ENCODE measurements around the gene AIF1.

AIF1 gene

DNA sequence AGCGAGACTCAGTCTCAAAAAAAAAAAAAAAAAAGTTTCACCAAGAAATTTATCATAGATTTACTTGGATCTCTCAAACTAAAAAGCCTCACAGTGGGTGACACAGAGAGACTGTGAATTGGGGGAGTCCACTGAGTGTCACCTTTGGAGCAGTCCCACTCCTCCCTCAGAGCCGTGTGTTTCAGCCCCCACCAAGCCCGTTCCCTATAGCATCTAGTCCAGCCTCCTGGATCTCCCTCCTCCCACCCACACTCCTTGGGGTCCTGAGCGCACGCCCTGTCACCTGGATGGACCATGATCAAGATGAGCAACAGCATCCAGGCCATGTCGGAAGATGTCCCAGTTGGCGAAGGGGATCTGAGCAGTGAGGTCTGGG lies 22.6 kb upstream of the AIF1 start:
- Histone ChIP-seq H3K27ac (ENCODE audit: low read depth, low read length) (no peak overlapping the region), H3K4me2 (ENCODE audit: low read length) (no peak overlapping the region), H3K9me2 (replicated peaks; ENCODE audit: control insufficient read depth, low read length) (no peaks in the 10 kb centered on the region), H3K79me2 (ENCODE audit: control insufficient read depth, low read length) (no peaks in the 10 kb centered on the region), H3K4me1 (ENCODE audit: control insufficient read depth, low read length) (peaks cover 19% of the 10 kb centered on the region), H3K27me3 (ENCODE audit: control insufficient read depth, low read length) (0 out of 2 replicates have a peak, but pooled peaks cover 2% of the 10 kb centered on the region), H3K4me3 (ENCODE audit: low read length) (no peak overlapping the region), H3F3A (ENCODE audit: control insufficient read depth, insufficient read depth) (peaks cover 6% of the 10 kb centered on the region; the same call in 1 of the 2 replicates), H3K9me3 (ENCODE audit: control insufficient read depth, insufficient read depth, low read length) (no peaks in the 10 kb centered on the region), H4K20me1 (ENCODE audit: control insufficient read depth, insufficient read depth, low read depth, low read length) (no peaks in the 10 kb centered on the region), H3K36me3 (ENCODE audit: control insufficient read depth, low read length) (no peaks in the 10 kb centered on the region)
- TF ChIP-seq, protein P1, sequence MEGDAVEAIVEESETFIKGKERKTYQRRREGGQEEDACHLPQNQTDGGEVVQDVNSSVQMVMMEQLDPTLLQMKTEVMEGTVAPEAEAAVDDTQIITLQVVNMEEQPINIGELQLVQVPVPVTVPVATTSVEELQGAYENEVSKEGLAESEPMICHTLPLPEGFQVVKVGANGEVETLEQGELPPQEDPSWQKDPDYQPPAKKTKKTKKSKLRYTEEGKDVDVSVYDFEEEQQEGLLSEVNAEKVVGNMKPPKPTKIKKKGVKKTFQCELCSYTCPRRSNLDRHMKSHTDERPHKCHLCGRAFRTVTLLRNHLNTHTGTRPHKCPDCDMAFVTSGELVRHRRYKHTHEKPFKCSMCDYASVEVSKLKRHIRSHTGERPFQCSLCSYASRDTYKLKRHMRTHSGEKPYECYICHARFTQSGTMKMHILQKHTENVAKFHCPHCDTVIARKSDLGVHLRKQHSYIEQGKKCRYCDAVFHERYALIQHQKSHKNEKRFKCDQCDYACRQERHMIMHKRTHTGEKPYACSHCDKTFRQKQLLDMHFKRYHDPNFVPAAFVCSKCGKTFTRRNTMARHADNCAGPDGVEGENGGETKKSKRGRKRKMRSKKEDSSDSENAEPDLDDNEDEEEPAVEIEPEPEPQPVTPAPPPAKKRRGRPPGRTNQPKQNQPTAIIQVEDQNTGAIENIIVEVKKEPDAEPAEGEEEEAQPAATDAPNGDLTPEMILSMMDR (IDR thresholded peaks at IDR 0.05; ENCODE audit: low read depth, low read length, poor library complexity, severe bottlenecking), result no peak
- no peak for TF ChIP-seq EZH2phosphoT487 (IDR thresholded peaks at IDR 0.05; ENCODE audit: borderline replicate concordance, low read length)

DNA sequence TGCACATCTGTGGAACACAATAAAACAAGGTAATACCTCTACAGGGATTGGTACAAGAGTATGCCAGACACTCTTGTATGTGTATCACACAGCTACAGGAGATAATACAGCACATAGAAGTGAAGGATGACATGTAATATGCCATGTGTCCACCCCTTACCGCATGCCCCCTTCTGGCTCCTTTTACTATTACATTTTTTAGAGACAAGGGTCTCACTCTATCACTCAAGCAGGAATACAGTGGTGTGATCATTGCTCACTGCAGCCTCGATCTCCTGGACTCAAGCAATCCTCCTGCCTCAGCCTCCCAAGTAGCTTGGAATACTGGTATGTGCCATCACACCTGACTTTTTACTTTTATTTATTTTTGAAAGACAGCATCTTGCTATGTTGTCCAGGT lies 18.0 kb upstream of the AIF1 start:
- Histone ChIP-seq H3K9me3 (ENCODE audit: control insufficient read depth, insufficient read depth, low read length) (no peaks in the 10 kb centered on the region), H3K4me3 (ENCODE audit: low read length) (no peak overlapping the region), H3K9me2 (replicated peaks; ENCODE audit: control insufficient read depth, low read length) (no peaks in the 10 kb centered on the region), H3K27ac (ENCODE audit: low read depth, low read length) (no peak overlapping the region), H3K4me2 (ENCODE audit: low read length) (no peak overlapping the region), H3K79me2 (ENCODE audit: control insufficient read depth, low read length) (no peaks in the 10 kb centered on the region), H3F3A (ENCODE audit: control insufficient read depth, insufficient read depth) (peaks cover 3% of the 10 kb centered on the region; the same call in 1 of the 2 replicates), H3K27me3 (ENCODE audit: control insufficient read depth, low read length) (no peaks in the 10 kb centered on the region), H4K20me1 (ENCODE audit: control insufficient read depth, insufficient read depth, low read depth, low read length) (no peaks in the 10 kb centered on the region), H3K36me3 (ENCODE audit: control insufficient read depth, low read length) (no peaks in the 10 kb centered on the region), H3K4me1 (ENCODE audit: control insufficient read depth, low read length) (peaks cover 22% of the 10 kb centered on the region)
- TF ChIP-seq, protein P1 (IDR thresholded peaks at IDR 0.05; ENCODE audit: low read depth, low read length, poor library complexity, severe bottlenecking), result peak; percentile 57
- TF ChIP-seq EZH2phosphoT487 (IDR thresholded peaks at IDR 0.05; ENCODE audit: borderline replicate concordance, low read length), result no peak

DNA sequence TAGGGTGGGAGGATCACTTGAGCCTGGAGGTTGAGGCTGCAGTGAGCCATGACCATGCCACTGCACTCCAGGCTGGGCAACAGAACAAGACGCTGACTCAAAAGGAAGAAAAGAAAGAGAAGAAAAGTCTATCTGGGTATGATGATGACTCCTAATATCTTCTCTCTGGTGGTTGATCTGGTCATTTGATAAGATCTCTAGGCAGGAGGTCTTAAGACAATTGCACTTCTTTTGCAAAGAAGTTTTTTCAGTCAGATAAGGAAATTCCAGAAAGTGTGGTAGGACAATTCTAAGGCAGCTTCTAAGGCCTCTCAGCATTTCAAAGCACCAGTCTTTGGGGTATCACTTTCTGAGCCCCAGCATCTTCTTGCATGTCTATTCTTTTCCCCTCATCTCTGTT lies 7.7 kb upstream of the AIF1 start:
- Histone ChIP-seq H3K9me3 (ENCODE audit: control insufficient read depth, insufficient read depth, low read length) (no peaks in the 10 kb centered on the region), H3K36me3 (ENCODE audit: control insufficient read depth, low read length) (no peaks in the 10 kb centered on the region), H3F3A (ENCODE audit: control insufficient read depth, insufficient read depth) (no peaks in the 10 kb centered on the region; the same call in 1 of the 2 replicates), H3K79me2 (ENCODE audit: control insufficient read depth, low read length) (no peaks in the 10 kb centered on the region), H3K27ac (ENCODE audit: low read depth, low read length) (no peak overlapping the region), H3K4me3 (ENCODE audit: low read length) (no peak overlapping the region), H3K4me2 (ENCODE audit: low read length) (no peak overlapping the region), H4K20me1 (ENCODE audit: control insufficient read depth, insufficient read depth, low read depth, low read length) (no peaks in the 10 kb centered on the region), H3K4me1 (ENCODE audit: control insufficient read depth, low read length) (no peaks in the 10 kb centered on the region), H3K27me3 (ENCODE audit: control insufficient read depth, low read length) (no peaks in the 10 kb centered on the region), H3K9me2 (replicated peaks; ENCODE audit: control insufficient read depth, low read length) (no peaks in the 10 kb centered on the region)
- TF ChIP-seq EZH2phosphoT487 (IDR thresholded peaks at IDR 0.05; ENCODE audit: borderline replicate concordance, low read length), result no peak
- TF ChIP-seq, protein P1 (IDR thresholded peaks at IDR 0.05; ENCODE audit: low read depth, low read length, poor library complexity, severe bottlenecking), result no peak

All from DOHH2 (cell line).